ENCODE data around the gene LRRC59.
"Not testable (repeated sequence)": the region's sequence is repeated elsewhere in the genome, so short reads cannot be mapped to it uniquely, and the experiment has no call there.

The LRRC59 gene

GRCh38 chr17:50424246-50424995 lies 27.1 kb upstream of the LRRC59 start:
- DNase-seq: no peak

- DNase-seq: peak; percentile 39
Measured at GRCh38 chr17:50423553-50424159, 26.3 kb upstream of the LRRC59 start.

- no peak for DNase-seq
Measured at GRCh38 chr17:50422738-50423137, 25.4 kb upstream of the LRRC59 start.

- DNase-seq: no peak
Measured at GRCh38 chr17:50421308-50422051, 24.2 kb upstream of the LRRC59 start.

GRCh38 chr17:50420419-50421112 lies 23.2 kb upstream of the LRRC59 start:
- no peak for DNase-seq

GRCh38 chr17:50419577-50419976 lies 22.3 kb upstream of the LRRC59 start:
- not testable (repeated sequence) for DNase-seq

- DNase-seq: no peak
Measured at GRCh38 chr17:50414808-50415207, 17.5 kb upstream of the LRRC59 start.

- no peak for DNase-seq
Measured at GRCh38 chr17:50412188-50412732, 14.9 kb upstream of the LRRC59 start.

- DNase-seq: no peak
Measured at GRCh38 chr17:50407921-50408320, 10.6 kb upstream of the LRRC59 start.

- no peak for DNase-seq
Measured at GRCh38 chr17:50406578-50406977, 9.3 kb upstream of the LRRC59 start.

GRCh38 chr17:50405351-50405750 lies 8.0 kb upstream of the LRRC59 start:
- not testable (repeated sequence) for DNase-seq

- DNase-seq: not testable (repeated sequence)
Measured at GRCh38 chr17:50399591-50399990, 2.3 kb upstream of the LRRC59 start.

- DNase-seq: not testable (repeated sequence)
Measured at GRCh38 chr17:50398672-50399071, 1.3 kb upstream of the LRRC59 start.

GRCh38 chr17:50397919-50398285 lies 579 bp upstream of the LRRC59 start:
- no peak for DNase-seq

- DNase-seq: peak; percentile 16
Measured at GRCh38 chr17:50396261-50397110, 837 bp downstream of the LRRC59 start.

- no peak for DNase-seq
Measured at GRCh38 chr17:50394711-50395110, 2.6 kb downstream of the LRRC59 start.

GRCh38 chr17:50393700-50394099 lies 3.6 kb downstream of the LRRC59 start:
- no peak for DNase-seq

- no peak for DNase-seq
Measured at GRCh38 chr17:50392621-50393020, 4.7 kb downstream of the LRRC59 start.

GRCh38 chr17:50389534-50389933 lies 7.8 kb downstream of the LRRC59 start:
- DNase-seq: no peak

- DNase-seq: no peak
Measured at GRCh38 chr17:50388728-50389127, 8.6 kb downstream of the LRRC59 start.

- no peak for DNase-seq
Measured at GRCh38 chr17:50386510-50386909, 10.8 kb downstream of the LRRC59 start.

- no peak for DNase-seq
Measured at GRCh38 chr17:50382931-50383330, 14.4 kb downstream of the LRRC59 start.

Measured in GOT3 (cell line).